GM19239 (cell line): Measurements from ENCODE around the gene NLRP1.
"Not testable (repeated sequence)": the region's sequence is repeated elsewhere in the genome, so short reads cannot be mapped to it uniquely, and the experiment has no call there.

Experiments
- DNase-seq: peaks from one replicate; pipeline ENCODE4 v3.0.0; 2011; ENCODE audit warnings: low spot score; ENCODE audit not compliant: insufficient read length
- FAIRE-seq: peaks from 2 replicates; lab custom pipeline; 2011; peaks lifted over from hg19 to GRCh38; lab: Jason Lieb, UNC

The NLRP1 gene

GRCh38 chr17:5591966-5592365, 7.7 kb upstream of the NLRP1 start:
- no peak for FAIRE-seq
- no peak for DNase-seq

GRCh38 chr17:5588584-5588983, 4.3 kb upstream of the NLRP1 start:
- FAIRE-seq (no peak), DNase-seq (no peak)

GRCh38 chr17:5587438-5588032, 3.2 kb upstream of the NLRP1 start:
- FAIRE-seq (peak; percentile 96), DNase-seq (peak; percentile 53)

GRCh38 chr17:5585836-5586521, 1.7 kb upstream of the NLRP1 start:
- FAIRE-seq (peak; percentile 39), DNase-seq (no peak)

- no peak for FAIRE-seq
- DNase-seq = no peak
Observed at GRCh38 chr17:5585287-5585794, 1.0 kb upstream of the NLRP1 start.

GRCh38 chr17:5583426-5584382, 605 bp downstream of the NLRP1 start:
- FAIRE-seq = peak; percentile 44

GRCh38 chr17:5582209-5583185, 1.8 kb downstream of the NLRP1 start:
- no peak for FAIRE-seq
- no peak for DNase-seq

More at GRCh38 chr17:5583426-5584382, 605 bp downstream of the NLRP1 start:
- DNase-seq = no peak

- DNase-seq = no peak
- FAIRE-seq = no peak
Observed at GRCh38 chr17:5581655-5582054, 2.7 kb downstream of the NLRP1 start.

GRCh38 chr17:5580969-5581368, 3.3 kb downstream of the NLRP1 start:
- no peak for FAIRE-seq
- DNase-seq = no peak

- no peak for FAIRE-seq
- no peak for DNase-seq
Observed at GRCh38 chr17:5580367-5580766, 3.9 kb downstream of the NLRP1 start.

- DNase-seq, FAIRE-seq: not testable (repeated sequence)
Observed at GRCh38 chr17:5578768-5579167, 5.5 kb downstream of the NLRP1 start.

- not testable (repeated sequence) for FAIRE-seq, DNase-seq
Observed at GRCh38 chr17:5573017-5573416, 11.3 kb downstream of the NLRP1 start.

- no peak for DNase-seq
- FAIRE-seq = no peak
Observed at GRCh38 chr17:5571281-5571680, 13.0 kb downstream of the NLRP1 start.

GRCh38 chr17:5565808-5566207, 18.5 kb downstream of the NLRP1 start:
- DNase-seq (no peak), FAIRE-seq (no peak)

- FAIRE-seq (no peak), DNase-seq (no peak)
Observed at GRCh38 chr17:5563456-5563855, 20.9 kb downstream of the NLRP1 start.

- no peak for FAIRE-seq
- DNase-seq = no peak
Observed at GRCh38 chr17:5562661-5563360, 21.5 kb downstream of the NLRP1 start.

GRCh38 chr17:5561736-5562571, 22.4 kb downstream of the NLRP1 start:
- DNase-seq (no peak), FAIRE-seq (no peak)

GRCh38 chr17:5560361-5560988, 23.8 kb downstream of the NLRP1 start:
- DNase-seq = no peak
- FAIRE-seq = no peak
